Activated T-cell treated with anti-CD3 and anti-CD28 coated beads, Interleukin-2, amount 50 U/mL, for 1 hour (primary cell): ENCODE data around the gene TGFBRAP1.
"Not testable (repeated sequence)": the region's sequence is repeated elsewhere in the genome, so short reads cannot be mapped to it uniquely, and the experiment has no call there.

ENCODE experiments used
- DNase-seq: peaks from one replicate; pipeline ENCODE4 v3.0.0-alpha.2; 2020

Gene TGFBRAP1

GRCh38 chr2:105271393-105272045 lies 58.0 kb downstream of the TGFBRAP1 start:
- no peak for DNase-seq

- DNase-seq, result no peak
Measured at GRCh38 chr2:105269426-105269825, 60.1 kb downstream of the TGFBRAP1 start.

- DNase-seq, result no peak
Measured at GRCh38 chr2:105262651-105263091, 66.9 kb downstream of the TGFBRAP1 start.

- DNase-seq, result no peak
Measured at GRCh38 chr2:105261061-105261460, 68.5 kb downstream of the TGFBRAP1 start.

GRCh38 chr2:105258835-105259350 lies 70.6 kb downstream of the TGFBRAP1 start:
- DNase-seq, result no peak

GRCh38 chr2:105257981-105258380 lies 71.6 kb downstream of the TGFBRAP1 start:
- DNase-seq, result no peak

- DNase-seq, result no peak
Measured at GRCh38 chr2:105256431-105257047, 73.0 kb downstream of the TGFBRAP1 start.

GRCh38 chr2:105255979-105256378 lies 73.6 kb downstream of the TGFBRAP1 start:
- DNase-seq, result no peak

GRCh38 chr2:105254531-105255210 lies 74.9 kb downstream of the TGFBRAP1 start:
- DNase-seq, result no peak

- DNase-seq, result no peak
Measured at GRCh38 chr2:105252271-105252670, 77.3 kb downstream of the TGFBRAP1 start.

- not testable (repeated sequence) for DNase-seq
Measured at GRCh38 chr2:105251016-105251648, 78.4 kb downstream of the TGFBRAP1 start.

GRCh38 chr2:105249891-105250290 lies 79.6 kb downstream of the TGFBRAP1 start:
- no peak for DNase-seq

GRCh38 chr2:105249181-105249580 lies 80.4 kb downstream of the TGFBRAP1 start:
- DNase-seq, result no peak

GRCh38 chr2:105248316-105249070 lies 81.0 kb downstream of the TGFBRAP1 start:
- DNase-seq, result no peak

- no peak for DNase-seq
Measured at GRCh38 chr2:105244451-105244850, 85.1 kb downstream of the TGFBRAP1 start.

GRCh38 chr2:105243961-105244360 lies 85.6 kb downstream of the TGFBRAP1 start:
- no peak for DNase-seq

- DNase-seq, result no peak
Measured at GRCh38 chr2:105242286-105242993, 87.1 kb downstream of the TGFBRAP1 start.

- no peak for DNase-seq
Measured at GRCh38 chr2:105241443-105241842, 88.1 kb downstream of the TGFBRAP1 start, which contains the start of gene GPR45. Gene GPR45 (plus strand): TSS chr2:105241743. CDS start chr2:105241859, 116 bp downstream.

- DNase-seq, result no peak
Measured at GRCh38 chr2:105239924-105240323, 89.6 kb downstream of the TGFBRAP1 start.

GRCh38 chr2:105238664-105239240 lies 90.8 kb downstream of the TGFBRAP1 start:
- no peak for DNase-seq

- DNase-seq, result peak; percentile 21
Measured at GRCh38 chr2:105237045-105237765, 92.3 kb downstream of the TGFBRAP1 start.
